HCT116 (cell line): ENCODE results near the gene SLC35E2B. TPM values are rescaled to one million over a fixed set of nuclear protein-coding genes. Genes with fewer than 3 reads are reported as not detected.

Source experiments
- ATAC-seq: fragments of 200-7000 bp; cut with Tn5 transposase; 2 replicates; pipeline ENCODE4 v1.9.1; 2020; ENCODE audit warnings: mild to moderate bottlenecking, moderate library complexity
- BruUV-seq: library from RNA; stranded (reverse); fragments of 400-500 nt; replicated peaks from 2 replicates; lab custom pipeline; 2021; lab: Mats Ljungman, UMichigan
- CTCF ChIA-PET: fragments of 300-600 bp; sonication (Branson Sonifier 250); formaldehyde crosslinking; loops from one replicate; lab custom pipeline; 2021; ENCODE audit warnings: antibody characterized with exemption; lab: Charles Lee
- POLR2A ChIA-PET: fragments of 300-600, 350-600 bp; sonication (Branson Sonifier 250); formaldehyde crosslinking; loops from one replicate; lab custom pipeline; 2021; ENCODE audit warnings: antibody characterized with exemption; lab: Charles Lee
- RAD21 ChIA-PET, 2 experiments: fragments of 300-600 bp; sonication (Branson Sonifier 250); formaldehyde crosslinking; loops; one replicate each; lab custom pipeline; 2023; ENCODE audit warnings: low total read pairs in 2 of 2; ENCODE audit not compliant: uncharacterized antibody in 2 of 2, unreplicated experiment in 2 of 2, low non-redundant PET in 1 of 2; lab: Charles Lee
- DNase-seq: peaks from one replicate; pipeline ENCODE4 v3.0.0-alpha.2; 2010; ENCODE audit warnings: low read depth, low spot score
- H2AFZ ChIP-seq: fragments of 200-600 bp; shearing (Covaris generic), sonication (generic); 2 replicates; pipeline ENCODE4 v1.6.1; 2017; ENCODE audit warnings: low read depth, mixed run types, mixed read lengths, antibody characterized with exemption, low read length; ENCODE audit not compliant: poor library complexity, severe bottlenecking
- H3K27ac ChIP-seq: 2 replicates; pipeline ENCODE4 v1.5.1; 2012; ENCODE audit warnings: low read depth, low read length
- H3K27me3 ChIP-seq: fragments of 200-600 bp; sonication (generic); 2 replicates; pipeline ENCODE4 v1.6.1; 2016; ENCODE audit warnings: mixed run types, low read length, mixed read lengths; ENCODE audit not compliant: insufficient read depth
- H3K36me3 ChIP-seq, 2 experiments: fragments of 200-500 bp in 1 of 2; fragments of 200-600 bp in 1 of 2; sonication (Bioruptor generic) in 1 of 2; sonication (generic) in 1 of 2; 2 replicates each; pipeline versions ENCODE4 v1.5.1 to v1.6.1; 2014 to 2016; ENCODE audit warnings: low read length in 2 of 2, inconsistent platforms in 1 of 2, mixed read lengths in 1 of 2, mixed run types in 1 of 2; ENCODE audit not compliant: insufficient read depth in 2 of 2, control insufficient read depth in 1 of 2
- H3K4me1 ChIP-seq, 2 experiments: fragments of 200-600 bp in 1 of 2; sonication (generic) in 1 of 2; 2 replicates each; pipeline versions ENCODE4 v1.5.1 to v1.6.1; 2012 to 2017; ENCODE audit warnings: low read length in 2 of 2, inconsistent platforms in 1 of 2, mild to moderate bottlenecking in 1 of 2, mixed read lengths in 1 of 2, mixed run types in 1 of 2, moderate library complexity in 1 of 2; ENCODE audit not compliant: insufficient read depth in 2 of 2, control insufficient read depth in 1 of 2
- H3K4me2 ChIP-seq: fragments of 200-600 bp; sonication (generic); 2 replicates; pipeline ENCODE4 v1.6.1; 2017; ENCODE audit warnings: mixed run types, low read length, mixed read lengths
- H3K4me3 ChIP-seq, 2 experiments: fragments of 200-600 bp in 1 of 2; sonication (generic) in 1 of 2; replicated peaks in 1 of 2; 2 replicates each; pipeline ENCODE4 v1.5.1; 2011 to 2016; ENCODE audit warnings: low read length in 2 of 2, control low read depth in 1 of 2, low read depth in 1 of 2, mild to moderate bottlenecking in 1 of 2, mixed read lengths in 1 of 2, mixed run types in 1 of 2
- H3K79me2 ChIP-seq: fragments of 200-600 bp; sonication (generic); 2 replicates; pipeline ENCODE4 v1.6.1; 2017; ENCODE audit warnings: mild to moderate bottlenecking, mixed run types, low read length, moderate library complexity, mixed read lengths; ENCODE audit not compliant: insufficient read depth
- H3K9ac ChIP-seq: fragments of 200-600 bp; sonication (generic); 2 replicates; pipeline ENCODE4 v1.6.1; 2016; ENCODE audit warnings: low read length, mixed read lengths
- H3K9me2 ChIP-seq: fragments of 200-600 bp; sonication (generic), shearing (Covaris generic); 2 replicates; pipeline ENCODE4 v1.6.1; 2017; ENCODE audit warnings: mixed run types, mild to moderate bottlenecking, moderate library complexity; ENCODE audit not compliant: insufficient read depth
- H3K9me3 ChIP-seq, 2 experiments: fragments of 200-500 bp in 1 of 2; fragments of 200-600 bp in 1 of 2; sonication (Bioruptor generic) in 1 of 2; sonication (generic) in 1 of 2; 2 replicates each; pipeline ENCODE4 v1.6.1; 2014 to 2017; ENCODE audit warnings: low read length in 2 of 2, mixed read lengths in 2 of 2, inconsistent platforms in 1 of 2, low read depth in 1 of 2, mild to moderate bottlenecking in 1 of 2, mixed run types in 1 of 2, moderate library complexity in 1 of 2; ENCODE audit not compliant: control insufficient read depth in 1 of 2, insufficient read depth in 1 of 2
- H4K20me1 ChIP-seq: fragments of 200-600 bp; sonication (generic), shearing (Covaris generic); 2 replicates; pipeline ENCODE4 v1.6.1; 2017; ENCODE audit warnings: mixed run types, mild to moderate bottlenecking, moderate library complexity; ENCODE audit not compliant: insufficient read depth
- ATF3 ChIP-seq: IDR thresholded peaks from 2 replicates; pipeline ENCODE4 v1.6.1; 2012
- EGR1 ChIP-seq: IDR thresholded peaks from 2 replicates; pipeline ENCODE4 v1.6.1; 2012; ENCODE audit warnings: low read depth
- EZH2 ChIP-seq: fragments of 200-600 bp; sonication (generic); IDR thresholded peaks from 2 replicates; pipeline ENCODE4 v1.6.1; 2017; ENCODE audit warnings: antibody characterized with exemption, mixed run types
- MAX ChIP-seq: IDR thresholded peaks from 2 replicates; pipeline ENCODE4 v1.6.1; 2012
- RAD21 ChIP-seq: IDR thresholded peaks from 2 replicates; pipeline ENCODE4 v1.6.1; 2012; ENCODE audit warnings: low read depth, mild to moderate bottlenecking
- REST ChIP-seq: IDR thresholded peaks from 2 replicates; pipeline ENCODE4 v1.6.1; 2012; ENCODE audit warnings: low read depth
- SIN3A ChIP-seq: IDR thresholded peaks from 2 replicates; pipeline ENCODE4 v1.6.1; 2012; ENCODE audit warnings: low read depth
- TCF7L2 ChIP-seq: IDR thresholded peaks from 2 replicates; pipeline ENCODE4 v1.7.0; 2011; ENCODE audit warnings: borderline replicate concordance, inconsistent platforms; ENCODE audit not compliant: insufficient read depth, insufficient read length; ENCODE audit errors: extremely low read depth
- ZFX ChIP-seq: fragments of 450-650 bp; IDR thresholded peaks from 2 replicates; pipeline ENCODE4 v1.6.1; 2017
- ZNF274 ChIP-seq: fragments of 200-500 bp; sonication (Bioruptor generic); IDR thresholded peaks from 2 replicates; pipeline ENCODE4 v1.6.1; 2014; ENCODE audit warnings: mild to moderate bottlenecking, low read depth, low read length, inconsistent platforms
- intact Hi-C: fragments of 100-400 bp; cut with micrococcal nuclease; formaldehyde crosslinking; loops from 2 replicates; pipeline ENCODE4 v1.10.0; 2022
- total RNA-seq: library from RNA; stranded (reverse); gene quantifications from one replicate; pipeline ENCODE4 v1.2.1, GENCODE V29; 2021; ENCODE audit not compliant: unreplicated experiment
- TF ChIP-seq, protein P1 (sequence below), 3 experiments: fragments of 200-600 bp in 1 of 3; sonication (generic) in 1 of 3; IDR thresholded peaks in 2 of 3; conservative IDR thresholded peaks in 1 of 3; 2 replicates each; pipeline ENCODE4 v1.5.1; 2012 to 2017; ENCODE audit warnings: low read depth in 2 of 3, low read length in 2 of 3, antibody characterized with exemption in 1 of 3, borderline replicate concordance in 1 of 3, control low read depth in 1 of 3, mild to moderate bottlenecking in 1 of 3, mixed read lengths in 1 of 3, mixed run types in 1 of 3, moderate library complexity in 1 of 3; ENCODE audit not compliant: insufficient read depth in 1 of 3

Gene SLC35E2B
- total RNA-seq, 1 experiment from 2014 or later: 30.3 TPM

GRCh38 chr1:1665815-1666251 lies 26.8 kb downstream of the SLC35E2B start:
- Histone ChIP-seq H3K4me1 (no peaks in the 10 kb centered on the region), H4K20me1 (no peaks in the 10 kb centered on the region), H3K9me2 (no peaks in the 10 kb centered on the region), H2AFZ (no peak overlapping the region), H3K4me2 (no peak overlapping the region), H3K27me3 (no peaks in the 10 kb centered on the region), H3K9me3 (no peaks in the 10 kb centered on the region), H3K9ac (no peak overlapping the region), H3K36me3 (peaks cover 0 to 7% of the 10 kb centered on the region in 2 experiments; a peak in 3 of 4 replicates), H3K4me3 (no peak overlapping the region), H3K79me2 (no peaks in the 10 kb centered on the region), H3K27ac (no peak overlapping the region)
- intact Hi-C loops: no loop called here
- no TSS peak for BruUV-seq
- CTCF ChIA-PET: interaction anchor here (1.0 kb wide), 1 partner anchor 37 kb away, joined by 3 read pairs; no protein-coding TSS in a partner anchor
- POLR2A ChIA-PET: no interaction called here
- DNase-seq (no peak), ATAC-seq (peak; percentile 69)
- no peak for TF ChIP-seq ATF3
- TF ChIP-seq SIN3A: no peak
- TF ChIP-seq MAX: no peak
- no peak for TF ChIP-seq REST
- TF ChIP-seq TCF7L2: no peak
- TF ChIP-seq, protein P1, sequence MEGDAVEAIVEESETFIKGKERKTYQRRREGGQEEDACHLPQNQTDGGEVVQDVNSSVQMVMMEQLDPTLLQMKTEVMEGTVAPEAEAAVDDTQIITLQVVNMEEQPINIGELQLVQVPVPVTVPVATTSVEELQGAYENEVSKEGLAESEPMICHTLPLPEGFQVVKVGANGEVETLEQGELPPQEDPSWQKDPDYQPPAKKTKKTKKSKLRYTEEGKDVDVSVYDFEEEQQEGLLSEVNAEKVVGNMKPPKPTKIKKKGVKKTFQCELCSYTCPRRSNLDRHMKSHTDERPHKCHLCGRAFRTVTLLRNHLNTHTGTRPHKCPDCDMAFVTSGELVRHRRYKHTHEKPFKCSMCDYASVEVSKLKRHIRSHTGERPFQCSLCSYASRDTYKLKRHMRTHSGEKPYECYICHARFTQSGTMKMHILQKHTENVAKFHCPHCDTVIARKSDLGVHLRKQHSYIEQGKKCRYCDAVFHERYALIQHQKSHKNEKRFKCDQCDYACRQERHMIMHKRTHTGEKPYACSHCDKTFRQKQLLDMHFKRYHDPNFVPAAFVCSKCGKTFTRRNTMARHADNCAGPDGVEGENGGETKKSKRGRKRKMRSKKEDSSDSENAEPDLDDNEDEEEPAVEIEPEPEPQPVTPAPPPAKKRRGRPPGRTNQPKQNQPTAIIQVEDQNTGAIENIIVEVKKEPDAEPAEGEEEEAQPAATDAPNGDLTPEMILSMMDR (IDR thresholded peaks at IDR 0.05 in 2 of 3, conservative IDR thresholded peaks at IDR 0.05 in 1 of 3; ENCODE audit: borderline replicate concordance in 1 of 3, insufficient read depth in 1 of 3, low read depth in 2 of 3, low read length in 2 of 3): peak in 2 of 3 experiments; percentile 63 to 67; a peak in 4 of 6 replicates
- TF ChIP-seq EGR1: no peak
- TF ChIP-seq RAD21: 0 out of 2 replicates have a peak, but pooled peaks have one; percentile 17
- TF ChIP-seq ZFX: no peak
- no peak for TF ChIP-seq EZH2
- TF ChIP-seq ZNF274: no peak
- RAD21 ChIA-PET: no interaction called here
